GM12865 (cell line): ENCODE data around the gene LGMN.

Source experiments
- DNase-seq: peaks from one replicate; pipeline ENCODE4 v3.0.0; 2010; ENCODE audit warnings: low read depth
- H3K4me3 ChIP-seq: 2 replicates; pipeline ENCODE4 v1.5.1; 2011; ENCODE audit warnings: mild to moderate bottlenecking, low read depth, low read length, control low read depth
- TF ChIP-seq, protein P1 (sequence below): IDR thresholded peaks from 2 replicates; pipeline ENCODE4 v1.5.1; 2011; ENCODE audit warnings: low read length, control low read depth, low read depth, inconsistent platforms; ENCODE audit not compliant: insufficient read depth; ENCODE audit errors: missing control alignments

LGMN gene

DNA sequence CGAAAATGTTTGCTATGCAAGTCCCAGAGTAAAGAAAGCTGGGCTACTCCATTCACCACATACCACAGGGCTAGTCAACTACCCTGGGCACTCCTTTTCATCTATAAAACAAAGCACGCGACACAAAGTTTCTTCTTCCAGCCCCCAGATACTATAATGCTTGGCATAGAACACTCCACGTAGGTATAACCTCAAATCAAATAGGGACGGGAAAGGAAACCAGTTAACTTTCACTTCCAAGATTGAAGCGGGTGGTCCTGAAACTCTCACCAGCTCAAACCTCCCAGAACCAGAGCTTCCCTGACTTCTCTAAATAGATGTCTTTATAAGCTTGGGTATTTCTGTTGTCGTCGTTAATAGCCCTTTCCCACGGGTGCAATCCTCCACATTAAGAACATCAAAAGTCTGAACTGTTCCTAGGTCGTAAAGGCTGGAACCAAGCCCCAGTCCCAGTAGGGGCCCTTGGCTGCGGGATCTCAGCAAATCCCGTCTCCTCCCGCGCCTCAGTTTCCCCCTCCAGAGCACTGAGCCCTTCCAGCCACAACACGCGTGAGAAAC, 647 bp downstream of the LGMN start:
- peak overlapping the region; percentile 95 for H3K4me3 ChIP-seq
- TF ChIP-seq, protein P1, sequence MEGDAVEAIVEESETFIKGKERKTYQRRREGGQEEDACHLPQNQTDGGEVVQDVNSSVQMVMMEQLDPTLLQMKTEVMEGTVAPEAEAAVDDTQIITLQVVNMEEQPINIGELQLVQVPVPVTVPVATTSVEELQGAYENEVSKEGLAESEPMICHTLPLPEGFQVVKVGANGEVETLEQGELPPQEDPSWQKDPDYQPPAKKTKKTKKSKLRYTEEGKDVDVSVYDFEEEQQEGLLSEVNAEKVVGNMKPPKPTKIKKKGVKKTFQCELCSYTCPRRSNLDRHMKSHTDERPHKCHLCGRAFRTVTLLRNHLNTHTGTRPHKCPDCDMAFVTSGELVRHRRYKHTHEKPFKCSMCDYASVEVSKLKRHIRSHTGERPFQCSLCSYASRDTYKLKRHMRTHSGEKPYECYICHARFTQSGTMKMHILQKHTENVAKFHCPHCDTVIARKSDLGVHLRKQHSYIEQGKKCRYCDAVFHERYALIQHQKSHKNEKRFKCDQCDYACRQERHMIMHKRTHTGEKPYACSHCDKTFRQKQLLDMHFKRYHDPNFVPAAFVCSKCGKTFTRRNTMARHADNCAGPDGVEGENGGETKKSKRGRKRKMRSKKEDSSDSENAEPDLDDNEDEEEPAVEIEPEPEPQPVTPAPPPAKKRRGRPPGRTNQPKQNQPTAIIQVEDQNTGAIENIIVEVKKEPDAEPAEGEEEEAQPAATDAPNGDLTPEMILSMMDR, result no peak
- peak; percentile 66 for DNase-seq

DNA sequence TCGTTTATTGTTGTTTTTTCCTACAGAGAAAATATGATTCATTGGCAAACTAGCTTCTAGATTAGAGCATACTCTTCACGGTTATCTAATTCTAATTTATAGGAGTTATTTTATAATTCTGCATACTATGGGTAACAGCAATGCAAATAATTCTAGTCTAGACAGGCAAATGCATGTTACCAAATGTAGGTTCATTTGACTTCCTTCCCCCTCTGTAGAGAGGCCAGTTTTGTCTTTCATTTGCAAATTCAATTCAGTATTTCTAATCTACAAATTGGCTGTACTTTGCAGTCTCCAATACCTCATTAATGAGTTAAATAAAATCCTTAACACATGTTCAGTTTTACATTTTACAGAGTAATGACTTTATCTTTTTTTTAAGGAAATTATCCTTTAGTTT, 4.2 kb downstream of the LGMN start:
- TF ChIP-seq, protein P1, result no peak
- no peak for DNase-seq
- no peak overlapping the region for H3K4me3 ChIP-seq

DNA sequence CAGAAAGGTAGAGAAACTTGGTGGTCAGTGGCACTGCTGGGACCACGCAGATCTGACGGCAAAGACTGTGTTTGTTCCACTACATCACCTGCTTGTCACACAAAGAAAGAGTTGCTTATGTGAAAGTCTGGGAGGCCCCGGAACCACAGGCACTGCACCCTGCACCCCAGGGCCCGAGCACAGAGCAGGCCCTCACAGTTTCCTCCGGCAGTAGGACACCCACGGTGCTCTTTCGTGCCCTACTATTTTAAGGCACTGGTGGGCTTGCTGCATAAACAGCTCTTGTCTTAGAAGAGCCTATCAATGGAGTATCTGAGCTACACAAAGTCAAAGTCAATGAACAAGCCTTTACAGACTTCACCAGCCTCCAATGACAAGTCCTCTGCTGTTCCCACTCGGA, 8.0 kb downstream of the LGMN start:
- DNase-seq, result peak; percentile 46
- TF ChIP-seq, protein P1, result no peak
- no peak overlapping the region for H3K4me3 ChIP-seq

DNA sequence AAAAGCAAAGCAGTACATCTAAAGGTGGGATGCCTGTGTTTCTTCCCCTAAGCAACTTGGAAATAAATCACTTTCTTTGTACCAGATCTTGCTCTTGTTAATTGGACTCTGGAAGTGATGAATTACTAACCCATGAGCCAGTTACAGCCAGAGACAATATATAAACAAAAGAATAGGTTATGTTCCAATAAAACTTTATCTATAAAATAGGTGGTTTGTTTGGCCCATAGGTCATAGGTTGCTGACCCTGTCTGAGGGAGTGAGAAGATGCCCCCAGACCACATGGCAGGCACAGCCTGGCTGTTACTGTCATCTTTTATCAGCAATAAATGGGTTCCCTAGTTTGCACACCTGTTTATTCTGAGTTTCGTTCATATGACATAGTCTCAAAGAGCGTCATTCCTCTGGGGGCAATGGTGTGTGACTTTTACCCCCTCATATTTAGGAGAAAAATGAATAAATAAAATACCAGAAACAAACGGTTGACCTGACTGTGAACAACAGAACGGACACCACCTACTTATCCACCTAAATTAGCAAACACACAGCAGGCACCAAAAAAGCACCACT, 10.7 kb downstream of the LGMN start:
- TF ChIP-seq, protein P1, result no peak
- no peak overlapping the region for H3K4me3 ChIP-seq
- no peak for DNase-seq

DNA sequence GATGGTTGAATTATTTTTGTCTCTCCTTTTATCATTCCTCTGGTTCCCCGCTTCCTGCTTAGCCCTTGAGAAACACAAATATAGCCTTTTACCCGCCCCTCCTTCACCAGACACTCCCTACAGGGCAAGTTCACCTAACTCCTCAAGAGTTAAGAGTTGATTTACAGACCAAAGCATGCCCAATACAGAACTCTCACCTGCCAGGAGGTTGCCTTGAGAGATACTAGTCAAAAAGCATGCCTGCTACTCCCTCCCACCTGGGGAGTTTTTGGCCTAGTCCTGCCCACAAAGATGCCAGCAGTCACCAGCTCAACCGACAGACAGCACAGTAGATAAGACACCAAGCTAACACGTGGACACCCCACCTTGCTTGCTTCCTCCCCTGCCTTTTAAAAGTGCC, 11.2 kb downstream of the LGMN start:
- TF ChIP-seq, protein P1, result no peak
- H3K4me3 ChIP-seq, result no peak overlapping the region
- DNase-seq, result no peak

DNA sequence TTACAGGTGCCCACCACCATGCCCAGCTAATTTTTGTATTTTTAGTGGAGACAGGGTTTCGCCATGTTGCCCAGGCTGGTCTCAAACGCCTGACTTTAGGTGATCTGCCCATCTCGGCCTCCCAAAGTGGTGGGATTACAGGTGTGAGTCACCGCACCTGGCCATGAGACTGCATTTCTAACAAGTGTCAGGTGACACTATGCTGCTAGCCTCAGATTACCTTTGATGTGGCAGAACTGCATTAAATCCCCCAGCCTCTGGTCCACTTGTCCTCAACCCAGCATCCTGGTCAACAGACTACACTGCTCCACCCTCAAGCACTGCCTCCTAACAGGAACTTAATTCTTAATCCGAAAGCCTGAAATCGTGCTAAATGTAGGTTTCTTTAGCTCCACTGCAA, 13.1 kb downstream of the LGMN start:
- TF ChIP-seq, protein P1, result no peak
- no peak for DNase-seq
- no peak overlapping the region for H3K4me3 ChIP-seq

DNA sequence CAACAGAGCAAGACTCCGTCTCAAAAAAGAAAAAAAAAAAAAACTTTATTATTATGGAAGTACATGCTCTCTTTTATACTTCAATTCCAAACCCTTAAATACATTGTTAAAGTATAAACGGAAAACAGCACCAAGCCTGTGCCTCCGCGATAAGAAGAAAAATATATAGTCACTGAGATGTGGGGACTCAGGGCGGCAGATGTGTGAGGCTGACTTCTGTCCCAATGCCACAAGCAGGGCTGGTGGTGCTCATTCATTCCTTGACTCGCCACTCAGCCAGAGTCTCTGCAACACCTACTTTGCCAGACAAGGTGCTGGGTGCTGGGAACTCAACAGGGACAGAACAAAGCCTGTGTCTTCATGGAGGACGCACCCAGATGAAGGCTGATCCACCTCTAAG, 13.8 kb downstream of the LGMN start:
- TF ChIP-seq, protein P1, result no peak
- DNase-seq, result no peak

More for the DNA sequence above, 13.8 kb downstream of the LGMN start:
- H3K4me3 ChIP-seq, result no peak overlapping the region
